HCT116 (cell line): ENCODE data around the gene SLC17A1. TPM values are rescaled to one million over a fixed set of nuclear protein-coding genes. Genes with fewer than 3 reads are reported as not detected.

Source experiments
- ATAC-seq: fragments of 200-7000 bp; cut with Tn5 transposase; 2 replicates; pipeline ENCODE4 v1.9.1; 2020; ENCODE audit warnings: mild to moderate bottlenecking, moderate library complexity
- BruUV-seq: library from RNA; stranded (reverse); fragments of 400-500 nt; replicated peaks from 2 replicates; lab custom pipeline; 2021; lab: Mats Ljungman, UMichigan
- CTCF ChIA-PET: fragments of 300-600 bp; sonication (Branson Sonifier 250); formaldehyde crosslinking; loops from one replicate; lab custom pipeline; 2021; ENCODE audit warnings: antibody characterized with exemption; lab: Charles Lee
- POLR2A ChIA-PET: fragments of 300-600, 350-600 bp; sonication (Branson Sonifier 250); formaldehyde crosslinking; loops from one replicate; lab custom pipeline; 2021; ENCODE audit warnings: antibody characterized with exemption; lab: Charles Lee
- RAD21 ChIA-PET, 2 experiments: fragments of 300-600 bp; sonication (Branson Sonifier 250); formaldehyde crosslinking; loops; one replicate each; lab custom pipeline; 2023; ENCODE audit warnings: low total read pairs in 2 of 2; ENCODE audit not compliant: uncharacterized antibody in 2 of 2, unreplicated experiment in 2 of 2, low non-redundant PET in 1 of 2; lab: Charles Lee
- DNase-seq: peaks from one replicate; pipeline ENCODE4 v3.0.0-alpha.2; 2010; ENCODE audit warnings: low read depth, low spot score
- H2AFZ ChIP-seq: fragments of 200-600 bp; shearing (Covaris generic), sonication (generic); 2 replicates; pipeline ENCODE4 v1.6.1; 2017; ENCODE audit warnings: low read depth, mixed run types, mixed read lengths, antibody characterized with exemption, low read length; ENCODE audit not compliant: poor library complexity, severe bottlenecking
- H3K27ac ChIP-seq: 2 replicates; pipeline ENCODE4 v1.5.1; 2012; ENCODE audit warnings: low read depth, low read length
- H3K27me3 ChIP-seq: fragments of 200-600 bp; sonication (generic); 2 replicates; pipeline ENCODE4 v1.6.1; 2016; ENCODE audit warnings: mixed run types, low read length, mixed read lengths; ENCODE audit not compliant: insufficient read depth
- H3K36me3 ChIP-seq, 2 experiments: fragments of 200-500 bp in 1 of 2; fragments of 200-600 bp in 1 of 2; sonication (Bioruptor generic) in 1 of 2; sonication (generic) in 1 of 2; 2 replicates each; pipeline versions ENCODE4 v1.5.1 to v1.6.1; 2014 to 2016; ENCODE audit warnings: low read length in 2 of 2, inconsistent platforms in 1 of 2, mixed read lengths in 1 of 2, mixed run types in 1 of 2; ENCODE audit not compliant: insufficient read depth in 2 of 2, control insufficient read depth in 1 of 2
- H3K4me1 ChIP-seq, 2 experiments: fragments of 200-600 bp in 1 of 2; sonication (generic) in 1 of 2; 2 replicates each; pipeline versions ENCODE4 v1.5.1 to v1.6.1; 2012 to 2017; ENCODE audit warnings: low read length in 2 of 2, inconsistent platforms in 1 of 2, mild to moderate bottlenecking in 1 of 2, mixed read lengths in 1 of 2, mixed run types in 1 of 2, moderate library complexity in 1 of 2; ENCODE audit not compliant: insufficient read depth in 2 of 2, control insufficient read depth in 1 of 2
- H3K4me2 ChIP-seq: fragments of 200-600 bp; sonication (generic); 2 replicates; pipeline ENCODE4 v1.6.1; 2017; ENCODE audit warnings: mixed run types, low read length, mixed read lengths
- H3K4me3 ChIP-seq, 2 experiments: fragments of 200-600 bp in 1 of 2; sonication (generic) in 1 of 2; replicated peaks in 1 of 2; 2 replicates each; pipeline ENCODE4 v1.5.1; 2011 to 2016; ENCODE audit warnings: low read length in 2 of 2, control low read depth in 1 of 2, low read depth in 1 of 2, mild to moderate bottlenecking in 1 of 2, mixed read lengths in 1 of 2, mixed run types in 1 of 2
- H3K79me2 ChIP-seq: fragments of 200-600 bp; sonication (generic); 2 replicates; pipeline ENCODE4 v1.6.1; 2017; ENCODE audit warnings: mild to moderate bottlenecking, mixed run types, low read length, moderate library complexity, mixed read lengths; ENCODE audit not compliant: insufficient read depth
- H3K9ac ChIP-seq: fragments of 200-600 bp; sonication (generic); 2 replicates; pipeline ENCODE4 v1.6.1; 2016; ENCODE audit warnings: low read length, mixed read lengths
- H3K9me2 ChIP-seq: fragments of 200-600 bp; sonication (generic), shearing (Covaris generic); 2 replicates; pipeline ENCODE4 v1.6.1; 2017; ENCODE audit warnings: mixed run types, mild to moderate bottlenecking, moderate library complexity; ENCODE audit not compliant: insufficient read depth
- H3K9me3 ChIP-seq, 2 experiments: fragments of 200-500 bp in 1 of 2; fragments of 200-600 bp in 1 of 2; sonication (Bioruptor generic) in 1 of 2; sonication (generic) in 1 of 2; 2 replicates each; pipeline ENCODE4 v1.6.1; 2014 to 2017; ENCODE audit warnings: low read length in 2 of 2, mixed read lengths in 2 of 2, inconsistent platforms in 1 of 2, low read depth in 1 of 2, mild to moderate bottlenecking in 1 of 2, mixed run types in 1 of 2, moderate library complexity in 1 of 2; ENCODE audit not compliant: control insufficient read depth in 1 of 2, insufficient read depth in 1 of 2
- H4K20me1 ChIP-seq: fragments of 200-600 bp; sonication (generic), shearing (Covaris generic); 2 replicates; pipeline ENCODE4 v1.6.1; 2017; ENCODE audit warnings: mixed run types, mild to moderate bottlenecking, moderate library complexity; ENCODE audit not compliant: insufficient read depth
- CBX3 ChIP-seq: IDR thresholded peaks from 2 replicates; pipeline ENCODE4 v1.6.1; 2012; ENCODE audit warnings: low read depth
- CEBPB ChIP-seq: IDR thresholded peaks from 2 replicates; pipeline ENCODE4 v1.6.1; 2012; ENCODE audit warnings: low read depth
- EGR1 ChIP-seq: IDR thresholded peaks from 2 replicates; pipeline ENCODE4 v1.6.1; 2012; ENCODE audit warnings: low read depth
- EZH2 ChIP-seq: fragments of 200-600 bp; sonication (generic); IDR thresholded peaks from 2 replicates; pipeline ENCODE4 v1.6.1; 2017; ENCODE audit warnings: antibody characterized with exemption, mixed run types
- FOSL1 ChIP-seq: IDR thresholded peaks from 2 replicates; pipeline ENCODE4 v1.6.1; 2012; ENCODE audit warnings: low read depth
- JUND ChIP-seq: IDR thresholded peaks from 2 replicates; pipeline ENCODE4 v1.6.1; 2012
- POLR2A ChIP-seq: IDR thresholded peaks from 2 replicates; pipeline ENCODE4 v1.7.0; 2011; ENCODE audit warnings: borderline replicate concordance; ENCODE audit not compliant: insufficient read depth, insufficient read length; ENCODE audit errors: extremely low read depth
- POLR2AphosphoS5 ChIP-seq: IDR thresholded peaks from 2 replicates; pipeline ENCODE4 v1.6.1; 2011; ENCODE audit warnings: mild to moderate bottlenecking, low read depth, low read length, moderate library complexity
- RAD21 ChIP-seq: IDR thresholded peaks from 2 replicates; pipeline ENCODE4 v1.6.1; 2012; ENCODE audit warnings: low read depth, mild to moderate bottlenecking
- SRF ChIP-seq: IDR thresholded peaks from 2 replicates; pipeline ENCODE4 v1.6.1; 2012; ENCODE audit warnings: low read depth
- TCF7L2 ChIP-seq: IDR thresholded peaks from 2 replicates; pipeline ENCODE4 v1.7.0; 2011; ENCODE audit warnings: borderline replicate concordance, inconsistent platforms; ENCODE audit not compliant: insufficient read depth, insufficient read length; ENCODE audit errors: extremely low read depth
- YY1 ChIP-seq: IDR thresholded peaks from 2 replicates; pipeline ENCODE4 v1.6.1; 2011; ENCODE audit warnings: low read length, low read depth, moderate library complexity, mild to moderate bottlenecking; ENCODE audit not compliant: insufficient replicate concordance; ENCODE audit errors: extremely low read depth
- intact Hi-C: fragments of 100-400 bp; cut with micrococcal nuclease; formaldehyde crosslinking; loops from 2 replicates; pipeline ENCODE4 v1.10.0; 2022
- total RNA-seq: library from RNA; stranded (reverse); gene quantifications from one replicate; pipeline ENCODE4 v1.2.1, GENCODE V29; 2021; ENCODE audit not compliant: unreplicated experiment
- TF ChIP-seq, protein P1 (sequence below): IDR thresholded peaks from 2 replicates; pipeline ENCODE4 v1.6.1; 2012; ENCODE audit warnings: low read depth
- TF ChIP-seq, protein P2 (sequence below): IDR thresholded peaks from 2 replicates; pipeline ENCODE4 v1.6.1; 2012
- TF ChIP-seq, protein P3 (sequence below), 3 experiments: fragments of 200-600 bp in 1 of 3; sonication (generic) in 1 of 3; IDR thresholded peaks in 2 of 3; conservative IDR thresholded peaks in 1 of 3; 2 replicates each; pipeline ENCODE4 v1.5.1; 2012 to 2017; ENCODE audit warnings: low read depth in 2 of 3, low read length in 2 of 3, antibody characterized with exemption in 1 of 3, borderline replicate concordance in 1 of 3, control low read depth in 1 of 3, mild to moderate bottlenecking in 1 of 3, mixed read lengths in 1 of 3, mixed run types in 1 of 3, moderate library complexity in 1 of 3; ENCODE audit not compliant: insufficient read depth in 1 of 3
- TF ChIP-seq, protein P4 (sequence below): IDR thresholded peaks from 2 replicates; pipeline ENCODE4 v1.6.1; 2012

Gene SLC17A1
- total RNA-seq, 1 experiment from 2014 or later, result not detected

DNA sequence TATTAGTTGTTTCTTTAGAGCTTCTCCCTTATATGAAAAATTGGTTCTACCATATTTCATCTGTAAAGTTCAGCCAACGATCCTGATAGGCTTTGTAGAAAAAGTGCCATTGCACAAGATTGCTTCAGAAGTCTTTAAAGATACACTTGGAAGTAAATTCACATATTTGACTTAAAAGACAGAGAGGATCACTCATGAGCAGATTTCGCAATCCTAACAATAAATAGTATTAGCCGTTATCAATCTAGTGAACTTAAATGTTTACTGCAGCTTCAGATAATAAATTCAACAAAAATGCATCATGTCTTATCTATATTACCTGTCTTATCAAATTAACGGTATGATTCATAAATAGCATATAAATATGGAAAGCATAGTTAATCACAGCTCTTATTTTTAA, 86.0 kb downstream of the SLC17A1 start:
- H3K79me2 ChIP-seq, result no peaks in the 10 kb centered on the region
- H3K4me2 ChIP-seq, result no peak overlapping the region
- no peaks in the 10 kb centered on the region for H3K9me3 ChIP-seq
- ChIA-PET RAD21 (no interaction called here), CTCF (no interaction called here), POLR2A (no interaction called here)
- no peaks in the 10 kb centered on the region for H3K36me3 ChIP-seq
- no peaks in the 10 kb centered on the region for H4K20me1 ChIP-seq
- no peaks in the 10 kb centered on the region for H3K27me3 ChIP-seq
- intact Hi-C loops, result no loop called here
- DNase-seq (no peak), ATAC-seq (no peak)
- no TSS peak for BruUV-seq
- TF ChIP-seq CEBPB (0 out of 2 replicates have a peak, but pooled peaks have one; percentile 34), RAD21 (no peak)
- TF ChIP-seq, protein P1, sequence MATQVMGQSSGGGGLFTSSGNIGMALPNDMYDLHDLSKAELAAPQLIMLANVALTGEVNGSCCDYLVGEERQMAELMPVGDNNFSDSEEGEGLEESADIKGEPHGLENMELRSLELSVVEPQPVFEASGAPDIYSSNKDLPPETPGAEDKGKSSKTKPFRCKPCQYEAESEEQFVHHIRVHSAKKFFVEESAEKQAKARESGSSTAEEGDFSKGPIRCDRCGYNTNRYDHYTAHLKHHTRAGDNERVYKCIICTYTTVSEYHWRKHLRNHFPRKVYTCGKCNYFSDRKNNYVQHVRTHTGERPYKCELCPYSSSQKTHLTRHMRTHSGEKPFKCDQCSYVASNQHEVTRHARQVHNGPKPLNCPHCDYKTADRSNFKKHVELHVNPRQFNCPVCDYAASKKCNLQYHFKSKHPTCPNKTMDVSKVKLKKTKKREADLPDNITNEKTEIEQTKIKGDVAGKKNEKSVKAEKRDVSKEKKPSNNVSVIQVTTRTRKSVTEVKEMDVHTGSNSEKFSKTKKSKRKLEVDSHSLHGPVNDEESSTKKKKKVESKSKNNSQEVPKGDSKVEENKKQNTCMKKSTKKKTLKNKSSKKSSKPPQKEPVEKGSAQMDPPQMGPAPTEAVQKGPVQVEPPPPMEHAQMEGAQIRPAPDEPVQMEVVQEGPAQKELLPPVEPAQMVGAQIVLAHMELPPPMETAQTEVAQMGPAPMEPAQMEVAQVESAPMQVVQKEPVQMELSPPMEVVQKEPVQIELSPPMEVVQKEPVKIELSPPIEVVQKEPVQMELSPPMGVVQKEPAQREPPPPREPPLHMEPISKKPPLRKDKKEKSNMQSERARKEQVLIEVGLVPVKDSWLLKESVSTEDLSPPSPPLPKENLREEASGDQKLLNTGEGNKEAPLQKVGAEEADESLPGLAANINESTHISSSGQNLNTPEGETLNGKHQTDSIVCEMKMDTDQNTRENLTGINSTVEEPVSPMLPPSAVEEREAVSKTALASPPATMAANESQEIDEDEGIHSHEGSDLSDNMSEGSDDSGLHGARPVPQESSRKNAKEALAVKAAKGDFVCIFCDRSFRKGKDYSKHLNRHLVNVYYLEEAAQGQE, result no peak
- H2AFZ ChIP-seq, result no peak overlapping the region
- no peak overlapping the region for H3K27ac ChIP-seq
- peaks cover 0 to 6% of the 10 kb centered on the region in 2 experiments; a peak in 1 of 4 replicates for H3K4me1 ChIP-seq
- H3K4me3 ChIP-seq, result no peak overlapping the region
- no peaks in the 10 kb centered on the region for H3K9me2 ChIP-seq
- H3K9ac ChIP-seq, result no peak overlapping the region

DNA sequence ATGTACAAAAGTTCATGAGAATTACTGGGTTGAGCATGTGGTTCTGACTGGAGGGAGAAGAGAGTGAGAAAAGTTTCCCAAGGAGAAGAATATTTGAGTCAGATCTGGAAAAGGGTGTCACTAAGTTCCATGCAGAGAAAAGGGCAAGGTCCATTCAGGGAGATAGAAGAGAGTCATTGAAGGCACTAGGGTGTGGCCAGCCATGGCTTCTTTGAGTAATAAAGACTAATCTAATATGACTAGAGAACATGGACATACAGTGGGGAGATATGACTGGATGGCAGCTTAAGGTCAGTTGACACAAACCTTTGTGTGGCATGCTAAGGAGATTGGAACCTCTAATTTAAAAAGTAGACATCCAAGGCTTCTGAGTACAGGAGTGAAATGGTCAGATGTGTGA, 88.0 kb downstream of the SLC17A1 start:
- no peaks in the 10 kb centered on the region for H3K27me3 ChIP-seq
- ChIA-PET RAD21 (no interaction called here), CTCF (no interaction called here), POLR2A (no interaction called here)
- H3K9ac ChIP-seq, result no peak overlapping the region
- H3K27ac ChIP-seq, result no peak overlapping the region
- no peaks in the 10 kb centered on the region for H3K79me2 ChIP-seq
- H3K4me1 ChIP-seq, result peaks cover 0 to 6% of the 10 kb centered on the region in 2 experiments; a peak in 1 of 4 replicates
- no peaks in the 10 kb centered on the region for H3K36me3 ChIP-seq
- ATAC-seq (no peak), DNase-seq (no peak)
- no peak overlapping the region for H3K4me3 ChIP-seq
- H4K20me1 ChIP-seq, result no peaks in the 10 kb centered on the region
- H3K4me2 ChIP-seq, result no peak overlapping the region
- no peaks in the 10 kb centered on the region for H3K9me3 ChIP-seq
- intact Hi-C loops, result no loop called here
- H3K9me2 ChIP-seq, result no peaks in the 10 kb centered on the region
- no TSS peak for BruUV-seq
- H2AFZ ChIP-seq, result no peak overlapping the region
- TF ChIP-seq POLR2AphosphoS5, result no peak
- TF ChIP-seq POLR2A, result no peak
- no peak for TF ChIP-seq EZH2
- TF ChIP-seq EGR1, result no peak
- no peak for TF ChIP-seq YY1
- TF ChIP-seq, protein P2, sequence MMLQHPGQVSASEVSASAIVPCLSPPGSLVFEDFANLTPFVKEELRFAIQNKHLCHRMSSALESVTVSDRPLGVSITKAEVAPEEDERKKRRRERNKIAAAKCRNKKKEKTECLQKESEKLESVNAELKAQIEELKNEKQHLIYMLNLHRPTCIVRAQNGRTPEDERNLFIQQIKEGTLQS, result no peak
- no peak for TF ChIP-seq SRF
- TF ChIP-seq CBX3, result no peak
- TF ChIP-seq JUND, result no peak
- TF ChIP-seq TCF7L2, result no peak
- no peak for TF ChIP-seq FOSL1
- TF ChIP-seq, protein P3, sequence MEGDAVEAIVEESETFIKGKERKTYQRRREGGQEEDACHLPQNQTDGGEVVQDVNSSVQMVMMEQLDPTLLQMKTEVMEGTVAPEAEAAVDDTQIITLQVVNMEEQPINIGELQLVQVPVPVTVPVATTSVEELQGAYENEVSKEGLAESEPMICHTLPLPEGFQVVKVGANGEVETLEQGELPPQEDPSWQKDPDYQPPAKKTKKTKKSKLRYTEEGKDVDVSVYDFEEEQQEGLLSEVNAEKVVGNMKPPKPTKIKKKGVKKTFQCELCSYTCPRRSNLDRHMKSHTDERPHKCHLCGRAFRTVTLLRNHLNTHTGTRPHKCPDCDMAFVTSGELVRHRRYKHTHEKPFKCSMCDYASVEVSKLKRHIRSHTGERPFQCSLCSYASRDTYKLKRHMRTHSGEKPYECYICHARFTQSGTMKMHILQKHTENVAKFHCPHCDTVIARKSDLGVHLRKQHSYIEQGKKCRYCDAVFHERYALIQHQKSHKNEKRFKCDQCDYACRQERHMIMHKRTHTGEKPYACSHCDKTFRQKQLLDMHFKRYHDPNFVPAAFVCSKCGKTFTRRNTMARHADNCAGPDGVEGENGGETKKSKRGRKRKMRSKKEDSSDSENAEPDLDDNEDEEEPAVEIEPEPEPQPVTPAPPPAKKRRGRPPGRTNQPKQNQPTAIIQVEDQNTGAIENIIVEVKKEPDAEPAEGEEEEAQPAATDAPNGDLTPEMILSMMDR (IDR thresholded peaks at IDR 0.05 in 2 of 3, conservative IDR thresholded peaks at IDR 0.05 in 1 of 3; ENCODE audit: borderline replicate concordance in 1 of 3, insufficient read depth in 1 of 3, low read depth in 2 of 3, low read length in 2 of 3), result no peak
- TF ChIP-seq, protein P4, sequence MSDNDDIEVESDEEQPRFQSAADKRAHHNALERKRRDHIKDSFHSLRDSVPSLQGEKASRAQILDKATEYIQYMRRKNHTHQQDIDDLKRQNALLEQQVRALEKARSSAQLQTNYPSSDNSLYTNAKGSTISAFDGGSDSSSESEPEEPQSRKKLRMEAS, result no peak
